BJ (cell line): ENCODE data around the gene TEP1. TPM values are rescaled to one million over a fixed set of nuclear protein-coding genes. Genes with fewer than 3 reads are reported as not detected.

Experiments
- CTCF ChIA-PET: fragments of 350-600 bp; formaldehyde crosslinking; extraction: SDS; loops from one replicate; lab custom pipeline; 2021; ENCODE audit warnings: antibody characterized with exemption, inconsistent platforms; lab: Yijun Ruan, JAX
- POLR2A ChIA-PET: fragments of 300-600 bp; sonication (Branson Sonifier 250); formaldehyde crosslinking; extraction: SDS; loops from one replicate; lab custom pipeline; 2021; ENCODE audit warnings: antibody characterized with exemption; lab: Charles Lee
- DNase-seq: peaks from one replicate; pipeline ENCODE4 v3.0.0-alpha.2; 2011; ENCODE audit warnings: low read depth
- H3K27me3 ChIP-seq: 2 replicates; pipeline ENCODE4 v1.6.0; 2011; ENCODE audit warnings: low read length; ENCODE audit not compliant: control insufficient read depth, insufficient read depth
- H3K36me3 ChIP-seq: 2 replicates; pipeline ENCODE4 v1.5.1; 2011; ENCODE audit warnings: low read length; ENCODE audit not compliant: control insufficient read depth, insufficient read depth
- H3K4me3 ChIP-seq: 2 replicates; pipeline ENCODE4 v1.5.1; 2011; ENCODE audit warnings: low read depth, mild to moderate bottlenecking, control low read depth, low read length
- polyA plus RNA-seq: library from polyadenylated mRNA; depleted of rRNA; stranded (reverse); fragments of >200 nt; gene quantifications from 2 replicates; pipeline ENCODE4 v1.2.3, GENCODE V29; 2011
- TF ChIP-seq, protein P1 (sequence below): IDR thresholded peaks from 2 replicates; pipeline ENCODE4 v1.5.1; 2011; ENCODE audit warnings: low read depth, mild to moderate bottlenecking, control low read depth, inconsistent platforms, low read length, moderate library complexity; ENCODE audit not compliant: insufficient read depth

Gene TEP1
- polyA plus RNA-seq, 1 experiment, result 12.2 TPM

DNA sequence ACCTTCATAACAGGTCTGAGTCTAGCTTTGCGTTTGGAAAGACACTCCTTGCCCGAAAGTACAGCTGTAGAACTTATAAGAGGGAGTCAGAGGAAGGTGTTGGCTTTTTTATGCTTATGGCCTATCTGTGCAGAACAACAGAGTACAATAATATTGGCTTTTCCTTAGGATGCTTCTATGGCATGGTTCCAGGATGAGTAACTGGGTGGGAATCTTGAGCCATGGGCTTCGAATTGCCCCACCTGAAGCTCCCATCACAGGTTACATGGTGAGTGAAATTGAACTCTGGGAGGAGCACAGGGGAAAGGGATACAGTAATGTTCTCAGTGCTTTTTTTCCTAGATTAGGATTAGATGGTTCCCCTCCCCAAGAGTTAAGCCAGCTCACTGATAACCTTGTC lies 56.9 kb downstream of the TEP1 start:
- ChIA-PET POLR2A (no interaction called here), CTCF (interaction anchor here (0.5 to 1.7 kb wide), 4 partner anchors 13 to 1045 kb away, joined by 3 read pairs; partner anchors contain the start of gene PARP2)
- no peak for DNase-seq
- H3K27me3 ChIP-seq, result no peaks in the 10 kb centered on the region
- H3K36me3 ChIP-seq, result peaks cover 8% of the 10 kb centered on the region
- TF ChIP-seq, protein P1, sequence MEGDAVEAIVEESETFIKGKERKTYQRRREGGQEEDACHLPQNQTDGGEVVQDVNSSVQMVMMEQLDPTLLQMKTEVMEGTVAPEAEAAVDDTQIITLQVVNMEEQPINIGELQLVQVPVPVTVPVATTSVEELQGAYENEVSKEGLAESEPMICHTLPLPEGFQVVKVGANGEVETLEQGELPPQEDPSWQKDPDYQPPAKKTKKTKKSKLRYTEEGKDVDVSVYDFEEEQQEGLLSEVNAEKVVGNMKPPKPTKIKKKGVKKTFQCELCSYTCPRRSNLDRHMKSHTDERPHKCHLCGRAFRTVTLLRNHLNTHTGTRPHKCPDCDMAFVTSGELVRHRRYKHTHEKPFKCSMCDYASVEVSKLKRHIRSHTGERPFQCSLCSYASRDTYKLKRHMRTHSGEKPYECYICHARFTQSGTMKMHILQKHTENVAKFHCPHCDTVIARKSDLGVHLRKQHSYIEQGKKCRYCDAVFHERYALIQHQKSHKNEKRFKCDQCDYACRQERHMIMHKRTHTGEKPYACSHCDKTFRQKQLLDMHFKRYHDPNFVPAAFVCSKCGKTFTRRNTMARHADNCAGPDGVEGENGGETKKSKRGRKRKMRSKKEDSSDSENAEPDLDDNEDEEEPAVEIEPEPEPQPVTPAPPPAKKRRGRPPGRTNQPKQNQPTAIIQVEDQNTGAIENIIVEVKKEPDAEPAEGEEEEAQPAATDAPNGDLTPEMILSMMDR, result no peak
- no peak overlapping the region for H3K4me3 ChIP-seq

DNA sequence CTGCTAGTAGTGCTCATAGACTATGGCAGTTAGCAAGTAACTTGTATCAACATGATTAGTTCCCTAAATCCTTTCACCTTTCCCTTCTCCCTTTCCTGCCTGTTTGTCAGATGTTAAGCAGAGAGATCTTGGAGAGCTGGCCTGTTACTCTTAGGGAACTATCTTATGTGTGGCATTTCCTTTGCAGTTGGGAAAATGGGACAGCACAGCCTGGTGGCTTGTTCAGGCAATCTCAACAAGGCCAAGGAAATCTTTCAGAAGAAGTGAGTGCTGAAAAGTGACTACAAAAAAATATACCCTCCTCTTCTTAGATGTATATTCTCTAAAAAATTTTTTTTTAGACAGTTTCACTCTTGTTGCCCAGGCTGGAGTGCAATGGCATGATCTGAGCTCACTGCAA lies 62.4 kb downstream of the TEP1 start:
- POLR2A ChIA-PET, result no interaction called here
- no peak for DNase-seq

DNA sequence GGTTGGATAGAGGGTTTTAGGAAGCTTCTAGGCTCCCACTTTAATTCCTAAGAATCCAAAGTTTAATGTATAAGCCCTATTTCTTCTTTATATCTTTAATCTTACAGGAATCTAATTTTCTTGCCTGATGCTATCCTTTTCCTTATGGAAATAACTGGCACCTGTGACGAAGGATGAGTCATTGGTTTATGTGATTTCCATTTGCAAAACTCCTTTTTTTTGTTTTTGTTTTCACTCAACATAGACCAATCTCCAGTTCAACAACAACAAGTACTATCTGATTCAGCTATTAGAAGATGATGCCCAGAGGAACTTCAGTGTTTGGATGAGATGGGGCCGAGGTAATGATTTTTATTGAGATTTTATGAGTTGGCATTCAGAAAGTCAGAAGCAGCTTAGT lies 63.0 kb downstream of the TEP1 start:
- ChIA-PET POLR2A (no interaction called here), CTCF (interaction anchor here (0.7 to 1.4 kb wide), 3 partner anchors 23 to 41 kb away, joined by 4 to 5 read pairs (median 4); no protein-coding TSS in a partner anchor)
- no peak for DNase-seq
- H3K36me3 ChIP-seq, result peaks cover 13% of the 10 kb centered on the region
- H3K4me3 ChIP-seq, result no peak overlapping the region
- H3K27me3 ChIP-seq, result no peaks in the 10 kb centered on the region
- TF ChIP-seq, protein P1, result no peak

More for the DNA sequence above, 62.4 kb downstream of the TEP1 start:
- Histone ChIP-seq H3K4me3 (no peak overlapping the region), H3K36me3 (peaks cover 10% of the 10 kb centered on the region), H3K27me3 (no peaks in the 10 kb centered on the region)
- TF ChIP-seq, protein P1, result peak; percentile 32
- CTCF ChIA-PET, result interaction anchor here (0.7 to 1.4 kb wide), 4 partner anchors 9 to 40 kb away, joined by 3 to 5 read pairs (median 4); no protein-coding TSS in a partner anchor

DNA sequence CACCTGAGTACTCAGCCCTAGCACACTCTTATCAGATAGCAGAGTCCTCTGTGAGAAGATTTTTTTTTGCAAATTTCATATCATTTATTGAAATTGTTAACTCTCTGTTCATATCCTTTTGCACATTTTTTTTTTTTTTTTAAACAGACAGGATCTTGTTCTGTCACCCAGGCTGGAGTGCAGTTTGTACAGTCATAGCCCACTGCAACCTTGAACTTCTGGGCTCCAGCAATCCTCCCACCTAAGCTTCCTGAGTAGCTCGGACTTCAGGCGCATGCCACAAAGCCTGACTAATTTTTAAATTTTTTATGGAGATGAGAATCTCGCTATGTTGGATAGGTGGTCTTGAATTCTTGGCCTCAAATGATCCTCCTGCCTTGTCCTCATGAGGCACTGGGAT lies 65.6 kb downstream of the TEP1 start:
- TF ChIP-seq, protein P1, result no peak
- CTCF ChIA-PET, result no interaction called here
- POLR2A ChIA-PET, result no interaction called here
- DNase-seq, result no peak
- H3K36me3 ChIP-seq, result peaks cover 9% of the 10 kb centered on the region
- no peaks in the 10 kb centered on the region for H3K27me3 ChIP-seq
- H3K4me3 ChIP-seq, result no peak overlapping the region

DNA sequence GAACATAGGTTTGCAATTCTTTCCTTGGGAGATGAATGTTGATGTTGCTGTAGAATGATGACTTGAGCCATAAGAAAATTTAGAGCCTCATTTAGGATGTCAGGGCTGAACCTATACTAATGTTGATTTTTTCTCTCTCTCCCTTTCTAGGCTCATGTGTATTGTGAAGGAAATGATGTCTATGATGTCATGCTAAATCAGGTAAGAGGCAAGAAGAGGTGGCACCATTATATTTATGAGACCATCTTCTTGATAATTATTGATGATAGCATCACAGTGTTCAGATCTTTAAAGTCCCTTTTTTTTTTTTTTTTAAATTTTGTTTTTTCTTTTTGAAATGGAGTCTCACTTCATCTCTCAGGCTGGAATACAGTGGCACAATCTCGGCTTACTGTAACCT lies 66.6 kb downstream of the TEP1 start:
- no peaks in the 10 kb centered on the region for H3K27me3 ChIP-seq
- peaks cover 8% of the 10 kb centered on the region for H3K36me3 ChIP-seq
- no peak overlapping the region for H3K4me3 ChIP-seq
- POLR2A ChIA-PET, result no interaction called here
- TF ChIP-seq, protein P1, result no peak
- no peak for DNase-seq
- CTCF ChIA-PET, result interaction anchor here (1.0 to 1.3 kb wide), 2 partner anchors 9 to 20 kb away, joined by 4 to 5 read pairs; no protein-coding TSS in a partner anchor
